ENCODE results near the gene STS.

Gene STS

DNA sequence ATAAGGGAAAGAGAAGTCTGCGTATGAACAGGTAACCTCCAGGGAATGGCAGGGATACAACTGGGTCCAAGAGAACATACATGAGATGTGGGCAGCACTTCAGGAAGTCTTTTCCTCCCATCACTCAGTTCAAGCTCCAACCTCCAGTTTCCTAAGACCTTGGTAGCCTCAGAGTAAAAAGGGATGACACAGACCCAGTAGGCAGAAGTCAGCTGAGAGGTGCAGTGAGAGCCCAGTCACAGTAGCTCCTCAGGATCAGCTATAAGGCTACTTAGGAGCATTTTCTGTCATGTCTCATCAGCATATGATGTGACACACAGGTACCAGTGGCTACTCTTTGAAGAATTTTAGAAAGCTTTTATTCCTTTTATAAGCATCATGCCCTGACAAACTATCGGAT is 12.5 kb upstream of the STS start:
- Histone ChIP-seq H3K4me1 (ENCODE audit: control insufficient read depth, insufficient read depth, low read length, poor library complexity, severe bottlenecking) (no peaks in the 10 kb centered on the region), H3K27me3 (replicated peaks; ENCODE audit: control insufficient read depth, insufficient read depth, low read length, poor library complexity, severe bottlenecking) (no peaks in the 10 kb centered on the region), H3K27ac (ENCODE audit: insufficient read depth, low read length, poor library complexity, severe bottlenecking) (no peak overlapping the region), H3K9me3 (ENCODE audit: control insufficient read depth, low read length) (no peaks in the 10 kb centered on the region), H3K36me3 (ENCODE audit: control insufficient read depth, insufficient read depth, low read length) (no peaks in the 10 kb centered on the region), H3K4me3 (ENCODE audit: insufficient read depth, low read depth, low read length, poor library complexity, severe bottlenecking) (no peak overlapping the region)
- DNase-seq, result no peak

DNA sequence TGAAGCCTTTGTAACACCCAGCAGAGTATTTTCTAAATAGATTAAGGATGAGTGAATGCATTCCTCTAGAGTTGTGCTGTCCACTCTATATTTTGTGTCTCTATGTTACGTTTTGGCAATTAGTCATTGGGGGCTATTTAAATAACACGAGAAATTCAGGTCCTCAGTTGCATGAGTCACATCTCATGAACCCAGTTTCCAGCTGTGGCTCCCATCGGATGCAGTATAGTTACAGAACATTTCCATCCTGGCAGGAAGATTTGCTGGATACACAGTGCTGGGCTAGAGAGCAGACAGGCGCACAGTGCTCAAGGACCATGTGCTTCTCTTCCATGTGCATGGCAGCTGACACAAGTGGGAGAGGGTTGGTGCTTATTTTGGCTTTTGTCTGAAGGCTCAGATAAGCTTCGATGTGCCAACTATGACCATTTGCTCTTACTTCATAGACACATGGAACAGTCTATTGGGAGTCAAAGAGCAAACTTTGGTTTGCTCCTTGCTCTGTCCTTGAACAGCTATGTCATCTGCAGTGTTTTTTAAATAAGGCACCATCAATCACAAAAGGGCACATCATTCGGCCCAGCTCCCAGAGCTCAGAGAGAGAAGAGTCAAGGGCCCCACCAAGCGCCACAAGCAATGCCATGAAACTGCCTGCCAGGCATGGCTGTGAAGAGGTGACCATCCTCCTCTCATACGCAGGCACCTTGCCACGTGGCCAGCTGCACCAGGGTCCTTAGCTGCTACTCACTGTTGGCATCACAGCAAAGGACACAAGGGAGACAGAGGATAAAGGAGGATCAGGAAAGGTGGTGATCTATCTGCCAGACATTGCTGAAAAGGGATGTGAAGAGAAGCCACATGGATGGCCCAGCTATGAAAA is 8.1 kb upstream of the STS start:
- Histone ChIP-seq H3K4me3 (ENCODE audit: insufficient read depth, low read depth, low read length, poor library complexity, severe bottlenecking) (no peak overlapping the region), H3K27ac (ENCODE audit: insufficient read depth, low read length, poor library complexity, severe bottlenecking) (no peak overlapping the region), H3K4me1 (ENCODE audit: control insufficient read depth, insufficient read depth, low read length, poor library complexity, severe bottlenecking) (no peaks in the 10 kb centered on the region), H3K36me3 (ENCODE audit: control insufficient read depth, insufficient read depth, low read length) (no peaks in the 10 kb centered on the region), H3K27me3 (replicated peaks; ENCODE audit: control insufficient read depth, insufficient read depth, low read length, poor library complexity, severe bottlenecking) (no peaks in the 10 kb centered on the region), H3K9me3 (ENCODE audit: control insufficient read depth, low read length) (no peaks in the 10 kb centered on the region)
- DNase-seq, result no peak

DNA sequence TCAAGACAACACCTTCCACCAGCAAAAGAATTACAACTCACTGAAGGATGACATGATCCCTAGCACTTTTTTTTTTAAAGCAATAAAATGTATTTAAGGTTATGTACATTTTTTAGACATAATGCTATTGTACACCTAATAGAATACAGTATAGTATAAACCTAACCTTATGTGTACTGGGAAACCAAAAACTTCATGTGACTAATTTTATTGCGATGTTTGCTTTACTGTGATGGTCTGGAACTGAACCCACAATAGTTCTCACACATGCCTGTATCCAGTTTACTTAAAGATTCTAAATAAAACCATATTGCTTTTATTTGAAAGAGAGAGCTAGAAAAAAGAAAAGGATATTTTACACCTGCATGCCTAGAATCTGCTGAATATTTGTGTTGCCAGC is 4.4 kb upstream of the STS start:
- peaks cover 5% of the 10 kb centered on the region for H3K4me1 ChIP-seq (ENCODE audit: control insufficient read depth, insufficient read depth, low read length, poor library complexity, severe bottlenecking)
- no peak for DNase-seq
- no peak overlapping the region for H3K4me3 ChIP-seq (ENCODE audit: insufficient read depth, low read depth, low read length, poor library complexity, severe bottlenecking)
- H3K36me3 ChIP-seq (ENCODE audit: control insufficient read depth, insufficient read depth, low read length), result no peaks in the 10 kb centered on the region
- no peak overlapping the region for H3K27ac ChIP-seq (ENCODE audit: insufficient read depth, low read length, poor library complexity, severe bottlenecking)
- no peaks in the 10 kb centered on the region for H3K9me3 ChIP-seq (ENCODE audit: control insufficient read depth, low read length)
- H3K27me3 ChIP-seq (replicated peaks; ENCODE audit: control insufficient read depth, insufficient read depth, low read length, poor library complexity, severe bottlenecking), result no peaks in the 10 kb centered on the region

DNA sequence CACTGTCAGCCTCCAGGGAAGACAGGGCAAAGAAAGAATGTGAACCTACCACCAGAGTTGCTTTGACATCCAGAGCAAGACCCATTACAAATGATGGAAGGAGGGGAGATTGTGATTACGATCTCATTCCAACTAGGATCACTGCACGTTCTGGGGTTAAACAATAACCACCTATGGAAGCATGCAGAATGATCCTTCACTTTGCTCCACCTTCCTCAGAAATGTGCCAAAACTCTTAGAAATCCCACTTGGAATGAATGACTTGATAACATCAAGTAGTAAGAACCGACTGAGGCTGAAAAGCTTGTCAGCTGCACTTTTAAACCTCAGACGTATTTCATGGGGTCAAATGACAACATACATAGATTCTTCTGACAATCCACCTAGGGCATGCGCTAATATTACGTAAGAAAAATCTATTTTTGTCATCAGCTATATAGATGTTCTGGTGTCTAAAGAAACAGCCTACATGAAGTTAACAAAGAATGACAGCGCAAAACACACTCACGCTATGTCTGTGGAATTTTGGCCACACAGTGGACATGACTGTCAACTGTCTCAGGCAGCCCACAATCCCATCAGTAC is 3.5 kb upstream of the STS start:
- Histone ChIP-seq H3K27me3 (replicated peaks; ENCODE audit: control insufficient read depth, insufficient read depth, low read length, poor library complexity, severe bottlenecking) (no peaks in the 10 kb centered on the region), H3K27ac (ENCODE audit: insufficient read depth, low read length, poor library complexity, severe bottlenecking) (no peak overlapping the region), H3K36me3 (ENCODE audit: control insufficient read depth, insufficient read depth, low read length) (no peaks in the 10 kb centered on the region), H3K9me3 (ENCODE audit: control insufficient read depth, low read length) (no peaks in the 10 kb centered on the region), H3K4me1 (ENCODE audit: control insufficient read depth, insufficient read depth, low read length, poor library complexity, severe bottlenecking) (peaks cover 5% of the 10 kb centered on the region), H3K4me3 (ENCODE audit: insufficient read depth, low read depth, low read length, poor library complexity, severe bottlenecking) (no peak overlapping the region)
- no peak for DNase-seq

DNA sequence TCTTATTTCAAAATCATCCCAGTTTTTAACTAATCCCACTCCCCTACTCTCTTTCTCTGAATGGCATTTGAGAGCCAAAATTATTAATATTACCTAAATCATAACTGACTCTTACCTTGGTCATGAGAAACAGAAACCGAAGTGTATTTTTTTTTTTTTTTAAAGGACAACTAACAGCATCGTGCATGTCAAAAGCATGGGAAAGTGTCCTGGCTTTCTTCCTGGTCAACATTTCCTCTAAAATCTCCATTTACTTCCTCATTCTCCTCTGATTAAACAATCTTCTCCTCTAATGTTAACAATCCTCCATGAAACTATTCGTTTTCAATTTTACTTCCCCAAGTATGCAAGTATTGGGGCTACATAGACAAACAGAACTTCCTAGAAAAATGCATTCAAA is 2.1 kb upstream of the STS start:
- H3K36me3 ChIP-seq (ENCODE audit: control insufficient read depth, insufficient read depth, low read length), result no peaks in the 10 kb centered on the region
- H3K9me3 ChIP-seq (ENCODE audit: control insufficient read depth, low read length), result no peaks in the 10 kb centered on the region
- H3K4me3 ChIP-seq (ENCODE audit: insufficient read depth, low read depth, low read length, poor library complexity, severe bottlenecking), result no peak overlapping the region
- peaks cover 5% of the 10 kb centered on the region for H3K4me1 ChIP-seq (ENCODE audit: control insufficient read depth, insufficient read depth, low read length, poor library complexity, severe bottlenecking)
- no peaks in the 10 kb centered on the region for H3K27me3 ChIP-seq (replicated peaks; ENCODE audit: control insufficient read depth, insufficient read depth, low read length, poor library complexity, severe bottlenecking)
- DNase-seq, result no peak
- no peak overlapping the region for H3K27ac ChIP-seq (ENCODE audit: insufficient read depth, low read length, poor library complexity, severe bottlenecking)

DNA sequence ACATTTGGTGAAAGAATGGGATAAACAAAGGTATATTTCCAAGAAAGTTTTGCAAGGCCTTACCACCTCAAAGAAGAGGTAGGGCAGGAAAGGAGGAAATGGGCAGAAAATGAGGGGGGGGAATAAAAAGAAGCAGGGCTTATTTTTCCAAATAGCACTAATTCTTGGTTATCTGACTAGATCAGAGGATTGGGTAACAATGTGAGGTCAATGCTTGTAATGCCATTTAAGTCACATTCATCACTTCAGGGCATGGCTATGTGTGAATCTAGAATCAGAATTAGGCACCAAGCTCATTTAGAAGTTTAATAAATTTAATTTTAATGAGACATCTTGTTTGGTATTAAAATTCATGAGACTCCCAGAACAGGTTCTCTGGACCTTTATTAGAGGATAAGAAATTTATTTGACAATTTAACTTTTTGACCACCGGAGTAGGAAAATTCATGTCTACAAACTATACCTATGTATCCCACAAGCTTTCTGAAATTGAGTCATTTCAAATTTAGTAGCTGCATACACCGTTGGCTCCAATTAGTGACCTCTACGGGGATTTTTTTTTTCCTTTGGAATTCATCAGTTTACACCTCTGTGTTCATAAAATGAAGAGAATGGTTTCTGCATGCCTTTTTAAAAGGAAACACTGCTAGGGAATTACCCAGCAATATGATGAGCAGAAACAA is 1.4 kb upstream of the STS start:
- Histone ChIP-seq H3K9me3 (ENCODE audit: control insufficient read depth, low read length) (no peaks in the 10 kb centered on the region), H3K27ac (ENCODE audit: insufficient read depth, low read length, poor library complexity, severe bottlenecking) (no peak overlapping the region), H3K27me3 (replicated peaks; ENCODE audit: control insufficient read depth, insufficient read depth, low read length, poor library complexity, severe bottlenecking) (no peaks in the 10 kb centered on the region), H3K36me3 (ENCODE audit: control insufficient read depth, insufficient read depth, low read length) (no peaks in the 10 kb centered on the region), H3K4me1 (ENCODE audit: control insufficient read depth, insufficient read depth, low read length, poor library complexity, severe bottlenecking) (peaks cover 5% of the 10 kb centered on the region), H3K4me3 (ENCODE audit: insufficient read depth, low read depth, low read length, poor library complexity, severe bottlenecking) (no peak overlapping the region)
- no peak for DNase-seq

DNA sequence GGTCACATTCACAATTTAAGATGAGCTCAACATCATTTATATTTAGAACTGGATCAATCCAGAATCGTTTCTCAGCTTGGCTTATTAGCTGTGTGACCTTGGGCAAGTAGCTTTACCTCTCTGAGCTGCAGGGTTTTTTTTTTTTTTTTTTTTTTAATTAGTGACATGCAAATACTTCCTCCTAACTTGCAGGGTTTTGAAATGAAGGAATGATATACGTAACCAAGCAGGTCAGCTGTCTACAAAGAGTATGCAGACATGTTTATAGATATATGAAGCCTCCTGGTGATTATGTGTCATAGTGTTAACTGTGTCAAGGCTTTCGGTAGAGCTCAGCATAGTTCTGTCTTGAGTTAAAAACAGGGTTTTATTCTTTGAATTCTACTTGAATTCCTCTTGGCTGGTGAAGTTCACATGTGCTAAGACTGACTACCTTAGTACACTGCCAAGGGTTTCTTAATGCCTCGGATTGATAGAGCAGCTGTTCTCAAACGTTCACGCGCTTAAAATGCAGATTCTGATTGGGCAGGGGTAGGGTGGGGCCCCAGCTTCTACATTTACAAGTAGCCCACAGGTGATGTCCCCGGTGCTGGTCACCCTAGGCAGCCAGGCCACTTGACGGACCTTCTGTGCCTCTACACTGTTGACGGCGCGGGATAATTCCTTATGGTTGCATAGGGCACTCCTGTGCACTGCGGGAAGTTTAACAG is 654 bp upstream of the STS start:
- H3K27ac ChIP-seq (ENCODE audit: insufficient read depth, low read length, poor library complexity, severe bottlenecking), result peak overlapping the region; percentile 68
- peaks cover 5% of the 10 kb centered on the region for H3K4me1 ChIP-seq (ENCODE audit: control insufficient read depth, insufficient read depth, low read length, poor library complexity, severe bottlenecking)
- no peaks in the 10 kb centered on the region for H3K36me3 ChIP-seq (ENCODE audit: control insufficient read depth, insufficient read depth, low read length)
- no peak for DNase-seq
- H3K4me3 ChIP-seq (ENCODE audit: insufficient read depth, low read depth, low read length, poor library complexity, severe bottlenecking), result peak overlapping the region; percentile 92
- H3K9me3 ChIP-seq (ENCODE audit: control insufficient read depth, low read length), result no peaks in the 10 kb centered on the region
- H3K27me3 ChIP-seq (replicated peaks; ENCODE audit: control insufficient read depth, insufficient read depth, low read length, poor library complexity, severe bottlenecking), result no peaks in the 10 kb centered on the region

DNA sequence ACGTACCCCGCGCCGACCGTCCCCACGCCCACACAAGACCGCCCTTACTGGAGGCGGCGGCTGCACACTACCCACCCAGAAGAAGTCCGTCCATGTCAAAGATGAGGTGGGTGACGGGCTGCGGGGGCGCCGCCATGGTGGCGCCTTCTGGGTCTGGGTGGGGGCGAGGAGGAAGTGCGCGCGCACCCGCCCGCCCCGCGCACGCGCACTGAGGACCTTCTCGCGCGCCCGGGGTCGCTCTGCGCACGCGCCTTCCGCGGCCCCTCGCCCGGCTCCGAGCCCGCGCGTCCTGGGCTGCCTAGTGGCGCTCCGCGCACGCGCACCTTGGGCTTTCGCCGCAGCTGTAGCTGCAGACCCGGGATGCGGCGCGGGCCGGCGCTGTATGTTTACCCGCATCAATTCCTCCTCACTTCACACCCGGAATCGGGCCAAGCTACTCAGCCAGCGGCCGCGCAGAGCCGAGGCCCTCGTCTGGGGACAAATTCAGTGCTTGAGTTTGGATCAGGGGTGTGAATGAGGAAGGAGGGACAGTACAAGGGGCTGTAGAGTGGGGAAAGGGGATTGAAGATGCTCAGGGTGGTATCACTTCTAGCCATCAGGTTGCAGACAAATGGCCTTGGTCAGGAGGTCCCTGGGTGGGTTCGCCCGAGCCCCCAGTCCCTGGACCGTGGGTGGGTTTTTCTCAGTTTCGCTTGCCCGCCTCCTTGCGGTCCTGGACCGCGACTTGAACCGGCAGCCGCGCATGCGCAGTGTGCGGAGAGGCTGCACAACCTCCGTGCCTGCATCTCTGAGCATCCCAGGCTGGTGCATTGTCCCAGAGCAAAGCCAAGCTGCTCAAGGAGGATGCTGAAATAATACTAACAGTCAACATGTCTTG is 704 bp downstream of the STS start, which contains the start of gene PUDP:
PUDP (minus strand) TSS at position 176 of the 877 bp plus-strand sequence; CDS start at position 136, 40 bp downstream.
- no peaks in the 10 kb centered on the region for H3K9me3 ChIP-seq (ENCODE audit: control insufficient read depth, low read length)
- no peaks in the 10 kb centered on the region for H3K27me3 ChIP-seq (replicated peaks; ENCODE audit: control insufficient read depth, insufficient read depth, low read length, poor library complexity, severe bottlenecking)
- peak; percentile 77 to 86 (median 78) for DNase-seq
- H3K36me3 ChIP-seq (ENCODE audit: control insufficient read depth, insufficient read depth, low read length), result no peaks in the 10 kb centered on the region
- peaks cover 5% of the 10 kb centered on the region for H3K4me1 ChIP-seq (ENCODE audit: control insufficient read depth, insufficient read depth, low read length, poor library complexity, severe bottlenecking)
- peak within 1 kb of the TSS; percentile 68 for H3K27ac ChIP-seq (ENCODE audit: insufficient read depth, low read length, poor library complexity, severe bottlenecking)
- H3K4me3 ChIP-seq (ENCODE audit: insufficient read depth, low read depth, low read length, poor library complexity, severe bottlenecking), result peak within 1 kb of the TSS; percentile 92

DNA sequence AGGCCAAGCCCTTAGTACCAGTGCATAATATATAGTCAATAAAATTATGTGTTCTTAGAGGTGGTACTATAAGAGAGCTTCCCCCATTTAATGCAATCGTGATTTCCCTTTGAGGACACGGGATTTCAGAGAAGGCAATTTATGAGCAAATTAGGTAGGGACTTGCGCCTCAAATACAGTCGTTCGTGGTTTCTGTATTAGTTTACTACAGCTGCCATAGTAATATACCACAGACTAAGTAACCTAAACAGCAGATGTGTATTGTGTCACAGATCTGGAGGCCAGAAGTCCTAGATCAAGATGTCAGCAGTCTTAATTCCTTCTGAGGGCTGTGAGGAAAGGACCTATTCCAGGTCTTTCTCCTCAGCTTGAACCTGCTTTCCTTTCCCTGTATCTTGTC is 1.9 kb downstream of the STS start:
- H3K4me3 ChIP-seq (ENCODE audit: insufficient read depth, low read depth, low read length, poor library complexity, severe bottlenecking), result no peak overlapping the region
- no peaks in the 10 kb centered on the region for H3K9me3 ChIP-seq (ENCODE audit: control insufficient read depth, low read length)
- no peaks in the 10 kb centered on the region for H3K36me3 ChIP-seq (ENCODE audit: control insufficient read depth, insufficient read depth, low read length)
- no peak overlapping the region for H3K27ac ChIP-seq (ENCODE audit: insufficient read depth, low read length, poor library complexity, severe bottlenecking)
- H3K27me3 ChIP-seq (replicated peaks; ENCODE audit: control insufficient read depth, insufficient read depth, low read length, poor library complexity, severe bottlenecking), result no peaks in the 10 kb centered on the region
- H3K4me1 ChIP-seq (ENCODE audit: control insufficient read depth, insufficient read depth, low read length, poor library complexity, severe bottlenecking), result peaks cover 5% of the 10 kb centered on the region
- DNase-seq, result no peak
